ENCODE data around the gene TOP1.

TOP1 gene

GRCh38 chr20:41137614-41138474, 109.2 kb downstream of the TOP1 start:
- peak overlapping the region; percentile 73 to 85 for H3K4me3 ChIP-seq
- H3K9me3 ChIP-seq, result no peaks in the 10 kb centered on the region
- intact Hi-C loops (cut with DNase I; ENCODE audit: low total_unique reads), result loop anchor here (10.0 kb wide), 1 partner anchor 267 kb away; no protein-coding TSS in a partner anchor
- no peaks in the 10 kb centered on the region for H3K36me3 ChIP-seq
- peak; percentile 81 to 90 for DNase-seq
- no peaks in the 10 kb centered on the region for H3K27me3 ChIP-seq
- no peak for TF ChIP-seq CTCF (IDR thresholded peaks at IDR 0.05)
- H3K27ac ChIP-seq, result peak overlapping the region; percentile 82 to 97
- peaks cover 7 to 58% (median 41%) of the 10 kb centered on the region in 4 donors for H3K4me1 ChIP-seq

- no peak for TF ChIP-seq CTCF (IDR thresholded peaks at IDR 0.05)
- peak overlapping the region; percentile 82 to 97 for H3K27ac ChIP-seq
- peaks cover 7 to 66% (median 44%) of the 10 kb centered on the region in 4 donors for H3K4me1 ChIP-seq
- peak in 1 of 2 donors; percentile 67 for DNase-seq
- H3K36me3 ChIP-seq, result no peaks in the 10 kb centered on the region
- intact Hi-C loops (cut with DNase I; ENCODE audit: low total_unique reads), result loop anchor here (10.0 kb wide), 1 partner anchor 266 kb away; no protein-coding TSS in a partner anchor
- H3K9me3 ChIP-seq, result no peaks in the 10 kb centered on the region
- no peaks in the 10 kb centered on the region for H3K27me3 ChIP-seq
- H3K4me3 ChIP-seq, result peak overlapping the region; percentile 73 to 85
Observed at GRCh38 chr20:41138475-41139226, 110.0 kb downstream of the TOP1 start.

GRCh38 chr20:41139227-41140093, 110.8 kb downstream of the TOP1 start:
- intact Hi-C loops (cut with DNase I; ENCODE audit: low total_unique reads), result loop anchor here (10.0 kb wide), 1 partner anchor 265 kb away; no protein-coding TSS in a partner anchor
- no peaks in the 10 kb centered on the region for H3K9me3 ChIP-seq
- H3K4me3 ChIP-seq, result peak overlapping the region; percentile 73 to 85
- no peaks in the 10 kb centered on the region for H3K27me3 ChIP-seq
- TF ChIP-seq CTCF (IDR thresholded peaks at IDR 0.05), result no peak
- peak overlapping the region; percentile 82 to 97 for H3K27ac ChIP-seq
- H3K4me1 ChIP-seq, result peaks cover 7 to 66% (median 44%) of the 10 kb centered on the region in 4 donors
- peak in 1 of 2 donors; percentile 38 for DNase-seq
- H3K36me3 ChIP-seq, result no peaks in the 10 kb centered on the region

GRCh38 chr20:41140226-41141133, 111.9 kb downstream of the TOP1 start:
- intact Hi-C loops (cut with DNase I; ENCODE audit: low total_unique reads), result no loop called here
- H3K9me3 ChIP-seq, result no peaks in the 10 kb centered on the region
- H3K27me3 ChIP-seq, result no peaks in the 10 kb centered on the region
- peaks cover 7 to 74% (median 47%) of the 10 kb centered on the region in 4 donors for H3K4me1 ChIP-seq
- peak overlapping the region; percentile 53 to 82 for H3K27ac ChIP-seq
- no peak for TF ChIP-seq CTCF (IDR thresholded peaks at IDR 0.05)
- no peaks in the 10 kb centered on the region for H3K36me3 ChIP-seq
- DNase-seq, result peak in 1 of 2 donors; percentile 42
- H3K4me3 ChIP-seq, result no peak overlapping the region

Data from tibial artery (tissue), 4 donors.